Activated T-cell treated with anti-CD3 and anti-CD28 coated beads, Interleukin-2, amount 50 U/mL, for 48 hours (primary cell): Measurements from ENCODE around the gene ARHGAP10.
"Not testable (repeated sequence)": the region's sequence is repeated elsewhere in the genome, so short reads cannot be mapped to it uniquely, and the experiment has no call there.

Experiments
- DNase-seq, 2 experiments: peaks; one replicate each; pipeline ENCODE4 v3.0.0-alpha.2; 2020

Gene ARHGAP10

DNA sequence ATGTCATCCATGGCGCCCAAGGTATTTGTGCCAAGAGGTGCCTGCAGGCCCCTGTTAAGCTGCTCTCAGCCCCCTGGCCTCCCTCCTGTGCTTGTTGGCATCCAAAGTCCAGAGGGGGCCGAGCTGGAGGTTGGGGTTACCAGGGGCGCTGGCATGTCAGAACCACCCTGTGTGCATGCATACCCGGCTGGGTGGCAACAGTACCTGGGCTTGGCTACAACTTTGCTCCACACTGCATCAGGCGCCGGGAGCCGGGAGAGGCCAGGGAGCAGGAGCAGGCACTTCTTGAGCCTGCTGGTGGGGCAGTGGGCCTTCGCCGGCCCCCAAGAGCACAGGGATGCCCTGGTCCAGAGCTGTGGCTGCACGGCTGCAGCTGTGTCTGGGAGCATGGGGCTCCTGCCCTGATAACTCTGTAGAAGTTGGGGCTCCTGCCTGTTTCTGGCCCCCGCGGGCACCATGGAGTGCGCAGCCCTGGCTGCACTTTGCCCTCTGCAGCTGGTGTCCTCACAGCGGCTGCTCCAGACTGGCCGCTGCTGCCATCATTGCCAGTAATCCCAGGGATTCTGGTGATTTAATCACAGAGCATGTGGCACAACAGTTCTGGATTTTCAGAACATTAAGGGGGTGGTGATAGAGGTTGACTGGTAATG is 130.3 kb downstream of the ARHGAP10 start:
- no peak for DNase-seq

- DNase-seq: no peak
These were observed 131.3 kb downstream of the ARHGAP10 start for GRCh38 chr4:147863111-147863747.

DNA sequence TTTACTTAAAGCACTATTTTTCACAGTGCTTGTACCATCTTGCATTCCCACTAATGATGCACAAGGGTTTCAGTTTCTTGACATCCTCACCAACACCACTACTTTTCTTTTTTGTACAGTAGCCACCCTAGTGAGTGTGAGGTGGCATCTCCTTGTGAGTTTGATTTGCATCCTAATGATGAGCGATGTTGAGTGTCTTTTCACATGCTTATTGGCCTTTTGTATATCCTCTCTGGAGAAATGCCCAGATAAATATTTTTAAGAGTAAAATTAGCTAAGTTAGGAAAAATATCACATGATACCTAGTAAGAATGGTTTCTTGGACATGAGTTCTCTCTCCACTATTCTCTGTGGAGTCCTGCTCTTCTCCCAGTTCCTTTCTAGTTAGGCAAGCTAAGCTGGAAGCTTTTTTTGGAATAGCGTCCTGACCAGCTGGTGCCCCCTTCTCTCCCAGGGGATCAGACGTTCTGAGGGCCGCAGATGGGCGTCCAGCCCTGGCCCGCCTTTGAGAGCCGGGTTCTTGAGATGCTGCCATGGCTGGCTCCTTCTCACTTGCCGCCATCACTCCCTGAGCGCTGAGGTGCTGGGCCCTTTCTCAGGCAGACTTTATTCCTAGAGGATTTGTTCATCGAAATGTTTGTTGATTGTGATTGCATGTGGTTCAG is 132.1 kb downstream of the ARHGAP10 start:
- no peak for DNase-seq

DNA sequence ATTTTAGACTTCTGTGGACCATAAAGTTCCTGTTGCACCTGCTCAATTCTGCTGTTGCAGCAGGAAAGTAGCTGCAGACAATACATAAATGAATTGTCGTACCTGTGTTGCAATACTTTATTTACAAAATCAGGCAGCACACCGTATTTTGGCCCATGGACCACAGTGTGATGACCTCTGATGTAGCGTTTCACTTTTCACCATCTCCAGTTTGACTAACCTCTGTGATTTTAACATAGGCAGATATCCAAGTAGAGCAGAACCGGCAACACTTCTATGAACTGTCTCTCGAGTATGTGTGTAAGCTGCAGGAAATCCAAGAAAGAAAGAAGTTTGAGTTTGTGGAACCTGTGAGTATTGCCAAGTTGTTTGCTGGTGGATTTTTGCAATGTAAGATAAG is 132.7 kb downstream of the ARHGAP10 start:
- no peak for DNase-seq

DNA sequence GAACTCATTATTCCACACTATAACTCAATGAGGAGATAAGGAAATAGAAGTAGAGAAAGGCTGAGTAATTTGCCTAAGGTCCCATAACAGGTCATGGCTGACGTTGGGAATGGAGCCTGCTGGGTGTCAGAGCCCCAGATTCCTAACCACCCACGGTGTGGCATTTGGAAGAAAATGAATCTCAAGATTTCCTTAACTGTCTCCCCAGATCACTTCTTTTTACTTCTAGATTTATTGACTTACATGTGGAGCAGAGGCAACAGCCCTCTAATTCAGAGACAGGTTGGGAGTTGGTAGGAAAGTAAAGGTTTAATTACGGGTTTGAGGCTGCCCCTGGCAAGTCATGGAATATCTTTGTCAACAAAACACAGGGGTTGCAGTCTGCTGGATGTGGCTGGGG is 134.0 kb downstream of the ARHGAP10 start:
- DNase-seq: no peak

DNA sequence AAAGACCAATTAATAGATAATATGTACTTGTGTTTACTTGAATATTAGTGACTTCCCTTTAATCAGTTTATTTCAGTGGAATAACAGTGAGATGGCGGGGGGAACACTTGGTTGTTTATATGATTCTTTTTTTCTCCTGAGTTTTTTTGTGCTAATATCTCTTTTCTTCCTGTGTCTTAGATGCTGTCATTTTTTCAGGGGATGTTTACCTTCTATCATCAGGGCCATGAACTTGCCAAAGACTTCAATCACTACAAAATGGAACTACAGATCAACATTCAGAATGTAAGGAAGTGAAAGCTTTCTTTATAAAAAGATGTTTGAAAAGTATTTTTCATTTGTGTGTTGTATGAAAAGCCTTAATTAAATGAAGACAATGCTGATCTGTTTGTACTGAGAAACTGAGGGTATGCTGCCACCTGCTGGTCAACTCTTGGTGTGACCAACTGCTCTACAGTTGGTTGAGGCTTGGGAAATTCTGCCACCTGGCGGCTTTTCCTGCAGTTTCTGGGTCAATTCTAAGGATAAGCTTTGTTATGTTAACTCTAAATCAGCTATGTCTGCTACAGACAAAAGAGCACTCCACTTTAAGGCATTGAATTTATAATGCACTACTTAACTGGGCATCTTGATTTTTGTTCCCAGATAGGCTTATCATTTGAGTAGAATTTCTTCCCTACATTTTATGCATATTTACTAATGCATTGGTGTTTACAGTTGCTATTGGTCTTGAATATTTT is 134.8 kb downstream of the ARHGAP10 start:
- DNase-seq: peak; percentile 93 to 95

GRCh38 chr4:147874109-147874508 is 142.2 kb downstream of the ARHGAP10 start:
- DNase-seq: no peak

- DNase-seq: no peak
These were observed 145.5 kb downstream of the ARHGAP10 start for GRCh38 chr4:147877308-147877771.

DNA sequence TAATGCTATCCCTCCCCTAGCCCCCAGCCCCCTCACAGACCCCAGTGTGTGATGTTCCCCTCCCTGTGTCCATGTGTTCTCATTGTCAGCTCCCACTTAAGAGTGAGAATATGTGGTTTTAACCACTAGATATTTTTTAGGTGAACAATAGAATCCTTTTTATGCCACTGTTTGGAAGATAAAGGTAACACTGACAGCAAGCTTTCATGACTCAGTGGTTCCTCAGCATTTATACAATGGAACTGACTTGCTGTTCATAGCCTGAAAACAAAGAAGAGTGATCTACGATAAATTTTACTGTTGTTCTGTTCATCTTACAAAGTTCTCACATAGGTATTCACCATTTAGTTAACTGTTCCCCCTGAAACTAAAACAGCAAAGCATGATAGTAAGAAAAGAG is 147.8 kb downstream of the ARHGAP10 start:
- DNase-seq: no peak

DNA sequence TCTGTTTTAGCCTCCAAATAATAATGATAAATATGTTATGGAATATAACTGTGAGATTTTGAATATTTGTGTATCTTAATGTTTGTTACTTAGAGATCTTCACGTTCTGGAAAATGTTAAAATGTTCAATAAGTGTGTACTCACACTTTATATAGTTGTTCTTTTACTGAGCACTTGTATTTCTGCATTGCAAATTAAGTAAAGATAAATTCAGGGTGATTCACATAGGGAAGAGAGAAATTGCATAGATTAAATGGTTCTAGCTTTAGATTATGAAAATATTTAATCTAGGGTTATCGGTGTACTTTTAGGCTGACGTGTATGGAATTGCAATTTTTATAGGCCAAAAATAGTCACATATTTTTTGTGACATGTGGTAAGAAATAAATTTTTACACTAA is 148.6 kb downstream of the ARHGAP10 start:
- DNase-seq: no peak

GRCh38 chr4:147884536-147884935 is 152.6 kb downstream of the ARHGAP10 start:
- DNase-seq: no peak

DNA sequence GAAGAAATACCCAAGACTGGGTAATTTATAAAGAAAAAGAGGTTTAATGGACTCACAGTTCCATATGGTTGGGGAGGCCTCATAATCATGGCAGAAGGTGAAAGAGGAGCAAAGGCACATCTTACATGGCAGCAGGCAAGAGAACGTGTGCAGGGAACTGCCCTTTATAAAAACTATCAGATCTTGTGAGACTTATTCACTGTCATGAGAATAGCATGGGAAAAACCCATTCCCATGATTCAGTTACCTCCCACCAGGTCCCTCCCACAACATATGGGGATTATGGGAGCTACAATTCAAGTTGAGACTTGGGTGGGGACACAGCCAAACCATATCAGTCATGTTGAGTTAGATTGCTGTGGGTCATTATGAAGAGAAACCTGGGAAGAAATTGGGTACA is 153.3 kb downstream of the ARHGAP10 start:
- not testable (repeated sequence) for DNase-seq

DNA sequence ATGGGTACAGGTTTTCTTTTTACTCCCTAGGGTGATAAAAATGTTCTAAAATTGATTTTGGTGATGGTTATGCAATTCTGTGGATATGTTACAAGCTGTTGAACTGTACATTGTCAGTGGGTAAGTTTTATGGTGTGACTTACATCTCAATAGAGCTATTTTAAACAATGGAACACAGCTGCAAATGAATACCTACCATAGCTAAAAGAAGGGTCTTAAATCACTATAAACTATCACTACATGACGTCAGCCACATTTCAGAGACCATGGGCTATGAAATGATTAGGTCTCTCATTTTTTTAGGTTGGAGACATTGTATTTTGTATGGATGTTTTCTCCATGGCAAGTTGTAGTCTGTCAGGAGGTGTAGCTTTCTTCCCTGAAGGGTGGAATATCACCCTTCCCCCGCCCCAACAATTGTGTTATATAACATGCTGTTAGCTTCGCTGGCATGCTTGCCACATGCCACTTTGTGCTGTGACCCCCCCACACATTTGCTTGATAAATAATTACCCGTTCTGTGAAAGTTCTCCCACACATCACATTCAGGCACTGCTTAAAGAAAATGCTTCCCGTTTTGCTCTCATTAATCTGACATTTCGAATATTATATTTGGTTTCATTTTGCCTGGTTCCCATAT is 159.7 kb downstream of the ARHGAP10 start:
- no peak for DNase-seq

DNA sequence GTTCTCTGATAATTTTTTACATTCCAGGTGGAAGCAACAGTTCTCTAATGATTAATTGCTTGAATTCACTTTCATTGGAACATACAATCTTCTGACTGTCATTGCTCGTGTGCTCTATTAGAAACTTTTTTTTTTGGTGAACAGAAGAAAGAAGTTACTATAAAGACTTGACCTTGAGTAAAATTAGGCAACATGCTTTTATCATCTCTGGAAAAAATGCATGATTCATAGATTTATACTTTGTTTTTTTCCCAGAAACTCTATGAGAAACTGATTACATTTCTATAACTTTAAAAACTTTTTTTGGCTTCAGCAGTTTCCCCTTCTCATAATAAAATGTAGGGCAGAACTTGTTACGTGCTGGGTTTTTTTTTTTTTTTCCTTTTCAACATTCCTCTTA is 167.6 kb downstream of the ARHGAP10 start:
- no peak for DNase-seq

- DNase-seq: no peak
These were observed 169.5 kb downstream of the ARHGAP10 start for GRCh38 chr4:147901388-147901787.

DNA sequence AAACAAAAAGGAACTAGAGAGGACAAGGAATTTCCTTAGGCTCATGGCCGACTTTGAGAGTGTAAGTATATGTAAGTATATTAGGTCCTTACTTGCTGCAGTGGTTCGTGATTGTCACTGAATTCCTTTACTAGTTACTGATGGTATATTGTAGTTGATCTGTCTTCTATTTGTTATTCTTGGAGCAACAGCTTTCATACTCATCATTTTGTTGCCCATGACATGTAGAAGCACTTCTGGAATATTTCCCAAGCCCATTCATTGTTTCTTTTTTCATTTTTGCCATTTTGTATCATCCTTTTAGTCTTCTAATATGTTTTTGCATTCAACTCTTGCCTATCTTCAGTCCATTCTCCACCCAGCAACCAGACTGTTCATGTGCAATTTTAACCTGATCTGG is 170.0 kb downstream of the ARHGAP10 start:
- no peak for DNase-seq

DNA sequence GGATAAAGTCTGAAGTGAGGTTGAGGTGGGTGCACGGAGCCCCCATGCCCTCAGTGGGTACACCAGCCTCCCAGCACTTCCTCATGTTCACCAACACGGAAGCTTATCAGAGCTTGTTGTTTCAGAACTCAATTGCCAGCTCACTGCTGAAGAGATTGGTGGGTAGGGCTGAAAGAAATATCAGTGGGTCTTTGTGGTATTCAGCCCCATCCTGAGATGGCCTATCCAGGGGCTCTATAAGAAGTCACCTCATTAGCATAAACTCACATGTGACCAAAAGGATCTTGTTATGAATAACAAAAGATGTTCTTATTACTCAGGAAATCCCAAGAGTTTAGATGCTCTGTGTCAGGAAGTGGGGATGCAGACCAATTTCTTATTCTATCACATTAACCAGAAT is 177.3 kb downstream of the ARHGAP10 start:
- no peak for DNase-seq

- DNase-seq: no peak
These were observed 178.4 kb downstream of the ARHGAP10 start for GRCh38 chr4:147910315-147910714.

DNA sequence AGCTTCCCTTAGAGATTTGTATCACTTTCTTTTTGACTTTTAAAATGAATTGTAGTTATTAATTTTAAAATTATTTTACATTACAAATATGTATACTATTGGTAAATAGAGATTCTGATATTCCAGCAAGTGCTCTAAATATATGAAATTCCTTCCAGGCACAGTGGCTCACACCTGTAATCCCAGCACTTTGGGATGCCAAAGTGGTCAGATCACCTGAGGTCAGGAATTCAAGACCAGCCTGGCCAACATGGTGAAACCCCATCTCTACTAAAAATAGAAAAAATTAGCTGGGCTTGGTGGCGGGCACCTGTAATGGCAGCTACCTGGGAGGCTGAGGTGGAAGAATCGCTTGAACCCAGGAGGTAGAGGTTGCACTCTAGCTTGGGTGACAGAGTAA is 180.2 kb downstream of the ARHGAP10 start:
- not testable (repeated sequence) for DNase-seq

- no peak for DNase-seq
These were observed 181.2 kb downstream of the ARHGAP10 start for GRCh38 chr4:147913137-147913536.

DNA sequence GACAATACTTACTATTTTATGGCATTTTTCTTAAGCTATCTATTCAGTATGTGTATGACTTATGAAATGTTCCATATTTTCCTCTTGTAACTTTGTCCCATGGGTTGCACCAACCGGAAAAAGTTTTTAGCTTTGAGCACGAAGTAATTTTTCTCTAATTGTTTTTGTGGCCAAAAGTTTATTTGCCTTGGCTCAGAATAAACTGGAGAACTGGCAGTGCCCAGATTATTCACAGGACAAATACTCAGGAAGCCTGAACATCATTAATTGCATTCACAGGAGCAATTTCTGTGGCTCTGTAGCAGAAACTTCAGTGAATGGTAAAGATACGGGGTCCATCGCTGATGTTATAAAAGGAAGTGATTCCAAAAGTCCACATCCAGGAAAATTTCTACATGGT is 184.5 kb downstream of the ARHGAP10 start:
- DNase-seq: no peak

GRCh38 chr4:147923381-147923780 is 191.5 kb downstream of the ARHGAP10 start:
- DNase-seq: no peak

DNA sequence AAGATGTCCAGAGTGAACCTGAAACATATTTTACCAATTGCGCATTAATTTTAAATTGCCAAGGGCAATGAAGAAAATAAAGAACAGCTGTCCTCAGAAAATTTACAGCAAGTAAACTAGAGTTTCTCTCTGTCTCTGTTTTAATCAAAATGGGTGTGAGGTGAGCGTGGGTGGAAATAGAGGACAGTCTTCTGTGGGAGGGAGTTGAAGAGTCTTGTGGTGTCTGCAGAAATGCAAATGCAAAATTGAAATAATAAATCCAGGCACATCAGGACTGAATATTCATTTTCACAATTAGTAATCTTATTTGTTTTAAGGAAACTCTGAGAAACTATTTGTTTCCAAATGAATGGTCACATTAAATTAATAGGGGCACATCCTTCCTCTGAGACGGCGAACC is 192.0 kb downstream of the ARHGAP10 start:
- DNase-seq: no peak
